Left ventricle myocardium inferior (tissue), 1 donor: ENCODE results near the gene FBXL14. TPM values are rescaled to one million over a fixed set of nuclear protein-coding genes. Genes with fewer than 3 reads are reported as not detected.

ENCODE experiments used
- DNase-seq: peaks from one replicate; pipeline ENCODE4 v3.0.0-alpha.2; 2020
- H3K27ac ChIP-seq: fragments of 200-600 bp; replicated peaks from 2 replicates; pipeline ENCODE4 v1.8.0; 2021
- H3K27me3 ChIP-seq: fragments of 200-600 bp; 2 replicates; pipeline ENCODE4 v1.8.0; 2021; ENCODE audit warnings: low read depth
- H3K36me3 ChIP-seq: fragments of 200-600 bp; 2 replicates; pipeline ENCODE4 v1.8.0; 2021
- H3K4me1 ChIP-seq: fragments of 200-600 bp; 2 replicates; pipeline ENCODE4 v1.8.0; 2021
- H3K4me3 ChIP-seq: fragments of 200-600 bp; 2 replicates; pipeline ENCODE4 v1.8.0; 2021; ENCODE audit warnings: mild to moderate bottlenecking, moderate library complexity
- H3K9me3 ChIP-seq: fragments of 200-600 bp; replicated peaks from 2 replicates; pipeline ENCODE4 v1.8.0; 2021
- intact Hi-C: fragments of 100-400 bp; cut with micrococcal nuclease; formaldehyde crosslinking; loops from one replicate; pipeline ENCODE4 v1.11.0; 2022
- total RNA-seq: library from RNA; stranded (reverse); fragmentation: NEBNext Ultra II Directional; extraction: Animal tissue kit (Norgen Biotek cat#: 25700); gene quantifications from one replicate; pipeline ENCODE4 v1.2.1, GENCODE V29; 2021
- TF ChIP-seq, protein P1 (sequence below): fragments of 200-600 bp; IDR thresholded peaks from 2 replicates; pipeline ENCODE4 v1.8.0; 2021; ENCODE audit warnings: antibody characterized with exemption, mild to moderate bottlenecking, borderline replicate concordance
- donor health status: DM: no; HTN: yes; CAD: no; lungs with severe emphysema.

The FBXL14 gene
- total RNA-seq, 1 donor from 2014 or later = 6.8 TPM

DNA sequence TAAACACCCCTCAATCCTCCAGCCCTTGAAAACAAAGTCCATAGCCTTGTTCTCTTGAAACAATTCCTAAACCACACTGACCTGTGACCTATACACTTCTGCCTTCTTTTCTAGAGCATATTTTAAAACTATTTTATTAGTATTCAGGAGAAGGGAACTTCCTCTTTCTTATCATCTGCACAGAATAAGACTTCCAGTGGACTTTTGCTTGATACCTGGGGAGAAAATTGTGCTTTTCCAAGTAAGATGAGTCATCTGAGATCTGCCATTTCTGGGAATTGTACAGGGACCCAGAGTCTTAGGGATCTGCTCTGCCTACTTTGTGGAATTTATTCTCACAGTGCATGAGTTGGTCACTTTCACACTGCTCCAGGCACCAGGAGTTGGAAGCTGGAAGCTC lies 24.1 kb upstream of the FBXL14 start:
- no peaks in the 10 kb centered on the region for H3K27me3 ChIP-seq
- no peak for DNase-seq
- TF ChIP-seq, protein P1, sequence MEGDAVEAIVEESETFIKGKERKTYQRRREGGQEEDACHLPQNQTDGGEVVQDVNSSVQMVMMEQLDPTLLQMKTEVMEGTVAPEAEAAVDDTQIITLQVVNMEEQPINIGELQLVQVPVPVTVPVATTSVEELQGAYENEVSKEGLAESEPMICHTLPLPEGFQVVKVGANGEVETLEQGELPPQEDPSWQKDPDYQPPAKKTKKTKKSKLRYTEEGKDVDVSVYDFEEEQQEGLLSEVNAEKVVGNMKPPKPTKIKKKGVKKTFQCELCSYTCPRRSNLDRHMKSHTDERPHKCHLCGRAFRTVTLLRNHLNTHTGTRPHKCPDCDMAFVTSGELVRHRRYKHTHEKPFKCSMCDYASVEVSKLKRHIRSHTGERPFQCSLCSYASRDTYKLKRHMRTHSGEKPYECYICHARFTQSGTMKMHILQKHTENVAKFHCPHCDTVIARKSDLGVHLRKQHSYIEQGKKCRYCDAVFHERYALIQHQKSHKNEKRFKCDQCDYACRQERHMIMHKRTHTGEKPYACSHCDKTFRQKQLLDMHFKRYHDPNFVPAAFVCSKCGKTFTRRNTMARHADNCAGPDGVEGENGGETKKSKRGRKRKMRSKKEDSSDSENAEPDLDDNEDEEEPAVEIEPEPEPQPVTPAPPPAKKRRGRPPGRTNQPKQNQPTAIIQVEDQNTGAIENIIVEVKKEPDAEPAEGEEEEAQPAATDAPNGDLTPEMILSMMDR = no peak
- H3K4me3 ChIP-seq = no peak overlapping the region
- intact Hi-C loops = no loop called here
- H3K27ac ChIP-seq = no peak overlapping the region
- no peaks in the 10 kb centered on the region for H3K4me1 ChIP-seq
- no peaks in the 10 kb centered on the region for H3K36me3 ChIP-seq
- no peaks in the 10 kb centered on the region for H3K9me3 ChIP-seq

DNA sequence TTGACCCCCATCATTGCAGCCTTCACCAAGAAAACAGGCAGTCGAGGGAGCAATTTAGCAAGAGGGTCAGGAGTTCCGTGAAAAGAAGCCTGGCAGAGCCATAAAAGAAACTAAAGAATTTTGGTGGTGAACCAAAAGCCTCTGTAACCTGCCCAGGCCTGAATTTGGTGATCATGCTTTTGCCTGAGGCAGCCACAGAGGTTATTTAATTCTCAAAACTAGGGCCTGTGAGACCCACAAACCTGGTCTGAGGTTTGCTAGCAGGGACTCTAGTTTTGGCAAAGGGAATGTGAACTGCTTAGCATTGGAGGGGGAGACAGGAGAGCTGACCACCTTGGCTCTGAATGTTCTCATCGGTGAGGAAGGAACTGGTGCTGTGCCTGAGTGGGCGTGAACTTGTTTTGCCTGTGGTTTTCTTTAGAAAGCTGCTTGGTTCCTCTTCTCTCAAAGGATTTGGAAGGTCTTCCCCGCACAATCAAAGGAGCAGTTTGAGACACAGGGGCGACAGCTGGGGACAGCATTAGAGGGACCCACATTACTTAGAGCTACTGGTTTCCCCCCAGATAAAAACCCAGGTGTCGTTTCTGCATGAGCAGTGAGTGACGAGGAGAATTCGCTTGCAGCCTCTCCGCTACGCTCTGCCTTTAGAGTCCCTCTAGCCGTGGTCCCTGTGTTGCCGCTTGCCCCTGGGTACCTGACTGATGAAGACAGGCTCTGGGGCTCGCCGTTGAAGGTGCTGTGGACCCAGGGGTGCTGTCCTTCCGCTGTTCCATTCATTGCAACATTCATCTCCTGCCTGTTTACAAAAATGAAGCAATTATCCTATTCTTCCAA lies 22.1 kb upstream of the FBXL14 start:
- no peaks in the 10 kb centered on the region for H3K27me3 ChIP-seq
- intact Hi-C loops = no loop called here

DNA sequence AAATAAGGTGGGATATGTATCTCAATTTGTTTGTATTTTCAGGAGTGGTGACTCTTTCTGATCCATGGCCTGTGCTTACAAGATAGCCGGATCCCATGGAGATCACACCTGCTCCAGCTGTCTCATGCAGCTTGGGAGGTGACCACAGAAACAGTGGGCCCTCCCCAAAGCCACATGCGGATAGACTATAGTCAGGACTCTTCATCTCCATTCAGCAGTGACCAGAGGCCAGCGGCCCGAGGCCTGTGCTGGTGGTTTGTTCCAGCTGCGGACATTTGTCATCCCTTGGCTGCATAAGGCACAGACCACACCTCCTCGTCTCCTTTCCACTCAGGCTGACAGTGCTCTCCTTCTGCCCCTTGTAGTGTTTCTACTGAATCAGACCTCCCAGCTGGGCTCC lies 20.0 kb upstream of the FBXL14 start:
- no peak for DNase-seq
- Histone ChIP-seq H3K9me3 (no peaks in the 10 kb centered on the region), H3K27me3 (no peaks in the 10 kb centered on the region), H3K4me3 (no peak overlapping the region), H3K4me1 (peaks cover 14% of the 10 kb centered on the region), H3K36me3 (no peaks in the 10 kb centered on the region), H3K27ac (no peak overlapping the region)
- TF ChIP-seq, protein P1 = no peak
- intact Hi-C loops = no loop called here

More for the DNA sequence above, 22.1 kb upstream of the FBXL14 start:
- Histone ChIP-seq H3K36me3 (no peaks in the 10 kb centered on the region), H3K4me1 (peaks cover 12% of the 10 kb centered on the region), H3K4me3 (no peak overlapping the region), H3K27ac (no peak overlapping the region), H3K9me3 (no peaks in the 10 kb centered on the region)
- TF ChIP-seq, protein P1 = no peak
- no peak for DNase-seq

DNA sequence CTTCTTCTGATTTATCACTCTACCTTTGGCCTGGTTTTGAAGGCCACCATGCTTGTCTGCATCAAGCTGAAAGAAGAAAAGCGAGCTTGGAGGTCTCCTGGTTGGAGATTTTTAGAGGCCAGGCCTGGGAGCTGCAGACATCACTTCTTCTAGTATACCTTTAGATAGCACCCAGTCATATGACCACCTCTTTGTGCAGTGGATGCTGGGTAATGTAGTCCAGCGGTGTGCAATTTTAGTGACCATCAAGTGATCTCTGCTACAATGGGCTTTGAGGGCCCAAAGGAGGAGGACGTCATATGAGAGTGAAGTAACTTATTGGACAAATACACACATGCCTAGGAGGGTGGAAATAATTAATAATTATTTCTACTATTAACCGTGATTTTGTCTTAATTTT lies 19.5 kb upstream of the FBXL14 start:
- DNase-seq = no peak
- Histone ChIP-seq H3K27ac (no peak overlapping the region), H3K4me1 (peaks cover 17% of the 10 kb centered on the region), H3K9me3 (no peaks in the 10 kb centered on the region), H3K4me3 (no peak overlapping the region), H3K27me3 (no peaks in the 10 kb centered on the region), H3K36me3 (no peaks in the 10 kb centered on the region)
- TF ChIP-seq, protein P1 = no peak
- intact Hi-C loops = no loop called here

DNA sequence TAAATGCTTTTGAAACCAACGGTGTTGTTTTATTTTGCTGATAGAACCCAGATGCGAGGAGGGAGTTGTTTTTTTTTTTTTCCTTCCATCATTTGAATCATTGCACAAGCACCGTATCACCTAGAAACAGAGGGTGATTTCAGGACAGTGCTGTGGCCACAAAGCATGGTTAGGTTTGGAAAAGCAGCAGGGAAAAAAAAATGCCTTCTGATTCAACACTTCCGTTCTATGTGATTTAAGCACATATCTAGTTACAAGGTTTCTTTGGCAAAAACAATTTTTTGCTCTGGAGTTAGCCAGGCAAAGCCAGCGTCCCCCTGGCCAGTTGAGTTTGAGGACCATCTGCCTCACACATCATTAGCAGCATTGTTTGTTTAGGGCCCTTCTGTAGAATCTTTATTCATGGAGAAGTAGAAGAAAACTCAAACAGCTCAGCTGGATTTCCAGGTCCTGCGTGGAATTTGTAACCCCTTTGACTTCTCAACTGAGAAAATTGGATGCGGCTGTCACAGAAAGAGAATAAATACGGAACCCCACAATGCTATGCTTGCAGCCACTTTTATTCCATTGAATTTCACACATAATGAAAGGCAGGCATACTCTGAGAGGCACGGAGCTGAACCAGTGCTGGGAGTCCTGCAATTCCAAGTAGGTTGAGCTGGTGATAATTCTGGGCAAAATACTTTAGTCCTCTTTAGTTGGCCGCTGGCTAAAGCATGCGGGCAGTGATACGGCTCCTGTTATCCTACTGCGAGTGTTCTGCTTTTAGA lies 17.6 kb upstream of the FBXL14 start:
- intact Hi-C loops = no loop called here
- no peaks in the 10 kb centered on the region for H3K36me3 ChIP-seq
- no peaks in the 10 kb centered on the region for H3K9me3 ChIP-seq
- TF ChIP-seq, protein P1 = no peak
- H3K27ac ChIP-seq = peak overlapping the region; percentile 51
- no peak for DNase-seq
- H3K4me1 ChIP-seq = peaks cover 27% of the 10 kb centered on the region
- no peak overlapping the region for H3K4me3 ChIP-seq
- no peaks in the 10 kb centered on the region for H3K27me3 ChIP-seq
